Left lung (tissue), 10 donors: ENCODE measurements around the gene USP20. TPM values are rescaled to one million over a fixed set of nuclear protein-coding genes. Genes with fewer than 3 reads are reported as not detected.
A peak's percentile ranks its signal among the peaks of the same experiment; 100 is the strongest.

Experiments
- ATAC-seq: fragments of 200-7000 bp; cut with Tn5 transposase; one replicate; pipeline ENCODE4 v1.9.1; 2020; ENCODE audit warnings: moderate library complexity
- DNase-seq, 4 donors: peaks; one replicate each; pipeline ENCODE4 v3.0.0-alpha.2; 2013 to 2020
- H3K27ac ChIP-seq, 2 donors: fragments of 200-600 bp; sonication (generic) in 1 of 2; one replicate each; pipeline versions ENCODE4 v1.5.0 to v1.8.0; 2020 to 2021
- H3K27me3 ChIP-seq, 2 donors: fragments of 200-600 bp; sonication (generic) in 1 of 2; one replicate each; pipeline versions ENCODE4 v1.5.0 to v1.8.0; 2020 to 2021
- H3K36me3 ChIP-seq, 2 donors: fragments of 200-600 bp; sonication (generic) in 1 of 2; one replicate each; pipeline versions ENCODE4 v1.5.0 to v1.8.0; 2020 to 2021
- H3K4me1 ChIP-seq, 2 donors: fragments of 200-600 bp; one replicate each; pipeline ENCODE4 v1.8.0; 2021
- H3K4me3 ChIP-seq, 2 donors: fragments of 200-600 bp; sonication (generic) in 1 of 2; one replicate each; pipeline versions ENCODE4 v1.5.0 to v1.8.0; 2020 to 2021; ENCODE audit warnings: mild to moderate bottlenecking in 1 of 2
- H3K9me3 ChIP-seq, 2 donors: fragments of 200-600 bp; sonication (generic) in 1 of 2; one replicate each; pipeline versions ENCODE4 v1.5.0 to v1.8.0; 2020 to 2021
- CTCF ChIP-seq, 2 donors: fragments of 200-600 bp; sonication (generic) in 1 of 2; IDR thresholded peaks; one replicate each; pipeline versions ENCODE4 v1.5.0 to v1.8.0; 2021; ENCODE audit warnings: antibody characterized with exemption in 2 of 2
- intact Hi-C, 2 donors: fragments of 100-400 bp; cut with DNase I; formaldehyde crosslinking; loops; one replicate each; pipeline versions ENCODE4 v1.11.2 to v1.14.2; 2022
- polyA plus RNA-seq, 6 donors: library from polyadenylated mRNA; unstranded; fragments of 120-200 nt; gene quantifications; one replicate each; pipeline ENCODE4 v1.2.1, GENCODE V29; 2013; ENCODE audit not compliant: insufficient read length in 6 of 6
- total RNA-seq, 2 donors: library from RNA; stranded (reverse); fragmentation: NEBNext Ultra II Directional; extraction: Animal tissue kit (Norgen Biotek cat#: 25700); gene quantifications; one replicate each; pipeline ENCODE4 v1.2.1, GENCODE V29; 2021
- donor health status: DM: no; HTN: yes; CAD: no.
- donor health status: DM: no; HTN: no; CAD: no.

The USP20 gene
- total and polyA plus RNA-seq, 8 donors, result 16.7 to 24.6 (median 21.6) TPM

- no peak overlapping the region for H3K4me3 ChIP-seq
- ATAC-seq (no peak), DNase-seq (no peak)
- H3K4me1 ChIP-seq, result peaks cover 0 to 17% of the 10 kb centered on the region in 2 donors
- intact Hi-C loops, result no loop called here
- H3K27ac ChIP-seq, result peak overlapping the region in 1 of 2 donors; percentile 39
- no peak for TF ChIP-seq CTCF (IDR thresholded peaks at IDR 0.05)
- no peaks in the 10 kb centered on the region for H3K27me3 ChIP-seq
- peaks cover 0 to 51% of the 10 kb centered on the region in 2 donors for H3K36me3 ChIP-seq
- no peaks in the 10 kb centered on the region for H3K9me3 ChIP-seq
Observed at GRCh38 chr9:129919277-129919676, 84.0 kb downstream of the USP20 start.

- Histone ChIP-seq H3K4me3 (no peak overlapping the region), H3K4me1 (peaks cover 0 to 17% of the 10 kb centered on the region in 2 donors), H3K27ac (peak overlapping the region in 1 of 2 donors; percentile 39), H3K36me3 (peaks cover 0 to 56% of the 10 kb centered on the region in 2 donors), H3K9me3 (no peaks in the 10 kb centered on the region), H3K27me3 (no peaks in the 10 kb centered on the region)
- intact Hi-C loops, result no loop called here
- no peak for TF ChIP-seq CTCF (IDR thresholded peaks at IDR 0.05)
- ATAC-seq, result peak; percentile 60
- no peak for DNase-seq
Observed at GRCh38 chr9:129919841-129920240, 84.6 kb downstream of the USP20 start.

- TF ChIP-seq CTCF (IDR thresholded peaks at IDR 0.05), result no peak
- H3K4me1 ChIP-seq, result peaks cover 0 to 17% of the 10 kb centered on the region in 2 donors
- DNase-seq (no peak), ATAC-seq (no peak)
- H3K27ac ChIP-seq, result no peak overlapping the region
- intact Hi-C loops, result no loop called here
- peaks cover 0 to 65% of the 10 kb centered on the region in 2 donors for H3K36me3 ChIP-seq
- no peak overlapping the region for H3K4me3 ChIP-seq
- no peaks in the 10 kb centered on the region for H3K27me3 ChIP-seq
- no peaks in the 10 kb centered on the region for H3K9me3 ChIP-seq
Observed at GRCh38 chr9:129921905-129922304, 86.6 kb downstream of the USP20 start.

GRCh38 chr9:129923589-129923988 lies 88.3 kb downstream of the USP20 start:
- no peaks in the 10 kb centered on the region for H3K27me3 ChIP-seq
- H3K36me3 ChIP-seq, result peaks cover 0 to 77% of the 10 kb centered on the region in 2 donors
- peaks cover 0 to 17% of the 10 kb centered on the region in 2 donors for H3K4me1 ChIP-seq
- DNase-seq (no peak), ATAC-seq (no peak)
- TF ChIP-seq CTCF (IDR thresholded peaks at IDR 0.05), result no peak
- no peaks in the 10 kb centered on the region for H3K9me3 ChIP-seq
- H3K27ac ChIP-seq, result no peak overlapping the region
- intact Hi-C loops, result no loop called here
- no peak overlapping the region for H3K4me3 ChIP-seq

GRCh38 chr9:129929496-129930125 lies 94.4 kb downstream of the USP20 start:
- intact Hi-C loops, result no loop called here
- H3K36me3 ChIP-seq, result peaks cover 0 to 48% of the 10 kb centered on the region in 2 donors
- ATAC-seq, result no peak
- no peak overlapping the region for H3K4me3 ChIP-seq
- no peak overlapping the region for H3K27ac ChIP-seq
- no peaks in the 10 kb centered on the region for H3K27me3 ChIP-seq
- H3K4me1 ChIP-seq, result peaks cover 21 to 40% of the 10 kb centered on the region in 2 donors
- DNase-seq, result no peak
- no peak for TF ChIP-seq CTCF (IDR thresholded peaks at IDR 0.05)
- no peaks in the 10 kb centered on the region for H3K9me3 ChIP-seq
